Gastroesophageal sphincter (tissue), 4 donors: ENCODE data around the gene BMPR2. TPM values are rescaled to one million over a fixed set of nuclear protein-coding genes. Genes with fewer than 3 reads are reported as not detected.

Experiments used
- ATAC-seq: fragments of 150-250 bp; one replicate; pipeline ENCODE4 v1.9.1; 2016; ENCODE audit warnings: mild to moderate bottlenecking, moderate library complexity
- H3K27ac ChIP-seq, 4 donors: fragments of 200-600 bp; sonication (generic) in 3 of 4; 1 replicate in 3 of 4; 2 replicates in 1 of 4; pipeline ENCODE4 v1.5.1; 2016 to 2019
- H3K27me3 ChIP-seq: fragments of 200-600 bp; sonication (generic); one replicate; pipeline ENCODE4 v1.5.1; 2019
- H3K36me3 ChIP-seq, 2 donors: fragments of 200-600 bp; sonication (generic); one replicate each; pipeline ENCODE4 v1.5.1; 2019; ENCODE audit warnings: control low read depth in 1 of 2
- H3K4me1 ChIP-seq, 3 donors: fragments of 200-600 bp; sonication (generic); 1 replicate in 2 of 3; 2 replicates in 1 of 3; pipeline ENCODE4 v1.5.1; 2016 to 2019; ENCODE audit warnings: control low read depth in 2 of 3
- H3K4me3 ChIP-seq, 2 donors: fragments of 200-600 bp; sonication (generic); one replicate each; pipeline ENCODE4 v1.5.1; 2019; ENCODE audit warnings: mild to moderate bottlenecking in 1 of 2, moderate library complexity in 1 of 2
- H3K9me3 ChIP-seq, 3 donors: fragments of 200-600 bp; sonication (generic); one replicate each; pipeline ENCODE4 v1.5.1; 2017 to 2019; ENCODE audit warnings: control low read depth in 2 of 3
- CTCF ChIP-seq, 4 experiments: fragments of 200-600 bp in 2 of 4; fragments of 450-650 bp in 2 of 4; sonication (generic) in 1 of 4; IDR thresholded peaks; one replicate each; pipeline ENCODE4 v1.5.1; 2017 to 2019; ENCODE audit warnings: antibody characterized with exemption in 4 of 4, mild to moderate bottlenecking in 2 of 4, moderate library complexity in 2 of 4
- EP300 ChIP-seq: sonication (generic); formaldehyde crosslinking; IDR thresholded peaks from one replicate; pipeline ENCODE4 v1.6.1; 2017; ENCODE audit warnings: antibody characterized with exemption, mild to moderate bottlenecking
- POLR2A ChIP-seq, 2 donors: fragments of 450-650 bp; IDR thresholded peaks; one replicate each; pipeline ENCODE4 v1.6.1; 2017; ENCODE audit warnings: antibody characterized with exemption in 2 of 2, mild to moderate bottlenecking in 2 of 2, moderate library complexity in 1 of 2
- POLR2AphosphoS5 ChIP-seq: sonication (generic); formaldehyde crosslinking; IDR thresholded peaks from one replicate; pipeline ENCODE4 v1.6.1; 2017; ENCODE audit warnings: antibody characterized with exemption
- WGBS, 2 donors: methylation state at CpG; one replicate each; pipeline ENCODE4 v1.1.5; 2018; ENCODE audit warnings: low coverage in 1 of 2; 5-methylcytosine and 5-hydroxymethylcytosine counted together
- total RNA-seq, 4 donors: library from RNA; depleted of rRNA; stranded (reverse); fragments of >200 nt; gene quantifications; one replicate each; pipeline ENCODE4 v1.1.0, GENCODE V29; 2016

The BMPR2 gene
- total RNA-seq, 4 donors from 2014 or later = 53.4 to 86.9 (median 70.0) TPM

GRCh38 chr2:202375033-202375608, 1.0 kb upstream of the BMPR2 start:
- TF ChIP-seq CTCF (IDR thresholded peaks at IDR 0.05) = no peak
- peak in 1 of 2 donors; percentile 21 for TF ChIP-seq POLR2A (IDR thresholded peaks at IDR 0.05)
- no peak for TF ChIP-seq EP300
- TF ChIP-seq POLR2AphosphoS5 = peak; percentile 76
- peak overlapping the region; percentile 90 to 96 (median 94) for H3K27ac ChIP-seq
- H3K9me3 ChIP-seq = no peaks in the 10 kb centered on the region
- peak overlapping the region; percentile 74 to 83 for H3K4me3 ChIP-seq
- H3K27me3 ChIP-seq = no peaks in the 10 kb centered on the region
- no peaks in the 10 kb centered on the region for H3K36me3 ChIP-seq
- H3K4me1 ChIP-seq = peaks cover 0 to 20% (median 1%) of the 10 kb centered on the region in 3 donors
- WGBS, 2 donors = 1 to 2% methylated on average over 22 to 32 of the region's 33 CpGs
- peak; percentile 14 for ATAC-seq

- WGBS, 2 donors = 0% methylated on average over 4 of the region's 69 CpGs; no CpG with 5 or more reads in 1 of the 2 donors
Measured at GRCh38 chr2:202376460-202377206, 506 bp downstream of the BMPR2 start.

GRCh38 chr2:202377207-202377761, 1.2 kb downstream of the BMPR2 start:
- no peak for ATAC-seq
- WGBS, 2 donors = 1% methylated on average over 21 of the region's 38 CpGs; no CpG with 5 or more reads in 1 of the 2 donors
- no peaks in the 10 kb centered on the region for H3K27me3 ChIP-seq
- H3K4me3 ChIP-seq = peak overlapping the region; percentile 74 to 83
- H3K4me1 ChIP-seq = peaks cover 0 to 42% (median 8%) of the 10 kb centered on the region in 3 donors
- no peaks in the 10 kb centered on the region for H3K9me3 ChIP-seq
- TF ChIP-seq EP300 (no peak), POLR2AphosphoS5 (no peak), POLR2A (IDR thresholded peaks at IDR 0.05) (peak in 1 of 2 donors; percentile 35), CTCF (IDR thresholded peaks at IDR 0.05) (no peak)
- H3K36me3 ChIP-seq = no peaks in the 10 kb centered on the region
- peak overlapping the region; percentile 93 to 96 (median 95) for H3K27ac ChIP-seq

More at GRCh38 chr2:202376460-202377206, 506 bp downstream of the BMPR2 start:
- Histone ChIP-seq H3K27ac (peak overlapping the region; percentile 93 to 96 (median 95)), H3K4me3 (peak overlapping the region; percentile 74 to 83), H3K9me3 (no peaks in the 10 kb centered on the region), H3K36me3 (no peaks in the 10 kb centered on the region), H3K4me1 (peaks cover 0 to 35% (median 8%) of the 10 kb centered on the region in 3 donors), H3K27me3 (no peaks in the 10 kb centered on the region)
- TF ChIP-seq EP300 (no peak), POLR2A (IDR thresholded peaks at IDR 0.05) (peak in 1 of 2 donors; percentile 23)
- ATAC-seq = no peak

GRCh38 chr2:202378001-202378400, 1.9 kb downstream of the BMPR2 start:
- no peaks in the 10 kb centered on the region for H3K27me3 ChIP-seq
- H3K4me1 ChIP-seq = peaks cover 0 to 49% (median 8%) of the 10 kb centered on the region in 3 donors
- no peaks in the 10 kb centered on the region for H3K9me3 ChIP-seq
- H3K27ac ChIP-seq = peak overlapping the region; percentile 93 to 96 (median 95)
- TF ChIP-seq POLR2AphosphoS5 (no peak), CTCF (IDR thresholded peaks at IDR 0.05) (no peak), EP300 (no peak), POLR2A (IDR thresholded peaks at IDR 0.05) (no peak)
- no peaks in the 10 kb centered on the region for H3K36me3 ChIP-seq
- H3K4me3 ChIP-seq = peak overlapping the region; percentile 74 to 83
- ATAC-seq = no peak
- WGBS, 2 donors = 0 to 3% methylated on average over 4 of the region's 4 CpGs

- ATAC-seq = no peak
- peak overlapping the region in 3 of 4 donors; percentile 47 to 96 (median 95) for H3K27ac ChIP-seq
- peak overlapping the region; percentile 74 to 83 for H3K4me3 ChIP-seq
- no peaks in the 10 kb centered on the region for H3K27me3 ChIP-seq
- WGBS, 2 donors = 11 to 15% methylated on average over 3 of the region's 3 CpGs
- no peaks in the 10 kb centered on the region for H3K9me3 ChIP-seq
- peaks cover 0 to 56% (median 8%) of the 10 kb centered on the region in 3 donors for H3K4me1 ChIP-seq
- no peaks in the 10 kb centered on the region for H3K36me3 ChIP-seq
- TF ChIP-seq POLR2AphosphoS5 (no peak), POLR2A (IDR thresholded peaks at IDR 0.05) (no peak), EP300 (no peak), CTCF (IDR thresholded peaks at IDR 0.05) (no peak)
Measured at GRCh38 chr2:202378662-202379358, 2.7 kb downstream of the BMPR2 start.
